Islet of Langerhans (tissue), 1 donor: ENCODE data around the gene SCYL1.

Experiments used
- FAIRE-seq: peaks from one replicate; lab custom pipeline; 2011; peaks lifted over from hg19 to GRCh38; lab: Jason Lieb, UNC

The SCYL1 gene

GRCh38 chr11:65585396-65586246, 60.7 kb downstream of the SCYL1 start:
- no peak for FAIRE-seq

- no peak for FAIRE-seq
Measured at GRCh38 chr11:65586247-65586630, 61.4 kb downstream of the SCYL1 start.

- FAIRE-seq = no peak
Measured at GRCh38 chr11:65586676-65587075, 61.8 kb downstream of the SCYL1 start.
